ENCODE measurements around the gene EFHD2.
"Not testable (repeated sequence)": the region's sequence is repeated elsewhere in the genome, so short reads cannot be mapped to it uniquely, and the experiment has no call there.

The EFHD2 gene, protein sequence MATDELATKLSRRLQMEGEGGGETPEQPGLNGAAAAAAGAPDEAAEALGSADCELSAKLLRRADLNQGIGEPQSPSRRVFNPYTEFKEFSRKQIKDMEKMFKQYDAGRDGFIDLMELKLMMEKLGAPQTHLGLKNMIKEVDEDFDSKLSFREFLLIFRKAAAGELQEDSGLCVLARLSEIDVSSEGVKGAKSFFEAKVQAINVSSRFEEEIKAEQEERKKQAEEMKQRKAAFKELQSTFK

GRCh38 chr1:15409388-15410222, at the start of gene EFHD2:
Gene EFHD2, plus strand, starts transcription at chr1:15409888. Its CDS starts 84 bp downstream, at chr1:15409972.
- peak; percentile 76 to 78 for DNase-seq (ENCODE audit: low read depth in 2 of 2)

GRCh38 chr1:15360700-15361099, 49.0 kb upstream of the EFHD2 start:
- DNase-seq (ENCODE audit: low read depth in 2 of 2), result no peak

DNA sequence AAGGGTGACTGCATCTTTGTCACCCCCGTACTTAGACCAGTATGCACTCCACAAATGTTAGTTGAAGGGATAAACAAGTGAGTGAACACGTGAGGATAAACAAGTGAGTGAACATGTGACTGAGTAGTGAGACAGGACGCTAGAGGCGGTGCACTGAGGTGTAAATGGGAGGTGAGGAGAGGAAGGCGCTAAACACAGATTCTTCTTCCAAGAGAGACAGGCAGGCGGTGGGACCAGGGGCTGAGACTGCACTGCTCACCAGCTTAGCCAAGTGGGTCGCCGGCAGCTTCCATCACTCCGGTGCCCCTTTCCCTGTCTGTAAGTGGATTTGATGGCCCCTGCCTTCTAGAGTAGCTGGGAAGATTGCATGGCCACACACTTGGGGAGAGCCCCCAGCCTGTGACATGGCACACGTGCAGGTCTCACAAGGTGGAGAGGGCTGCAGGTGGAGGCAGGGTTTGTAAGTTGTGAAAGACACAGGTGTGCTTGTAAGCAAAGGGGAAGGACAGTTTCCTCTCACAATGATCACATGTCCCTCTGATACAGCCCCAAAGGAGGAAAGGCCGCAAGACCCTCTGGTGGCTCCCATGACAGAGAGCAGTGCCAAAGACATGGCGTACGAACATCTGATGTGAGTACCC, 47.5 kb upstream of the EFHD2 start:
- no peak for DNase-seq (ENCODE audit: low read depth in 2 of 2)

DNA sequence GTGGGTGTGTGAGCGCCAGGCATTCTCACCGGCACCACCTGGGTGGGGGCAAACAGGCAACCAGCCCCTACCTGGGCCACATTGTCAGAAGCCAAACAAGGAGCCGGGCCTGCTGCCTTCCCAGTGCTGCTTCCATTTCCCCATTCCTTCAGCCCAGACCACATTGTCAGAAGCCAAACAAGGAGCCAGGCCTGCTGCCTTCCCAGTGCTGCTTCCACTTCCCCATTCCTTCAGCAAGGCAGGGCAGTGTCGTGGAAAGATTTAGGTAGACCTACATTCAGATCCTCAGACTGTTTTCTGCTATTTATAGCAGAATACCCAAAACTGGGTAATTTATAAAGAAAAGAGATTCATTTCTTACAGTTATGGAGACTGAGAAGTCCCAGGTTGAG, 47.0 kb upstream of the EFHD2 start:
- no peak for DNase-seq (ENCODE audit: low read depth in 2 of 2)

DNA sequence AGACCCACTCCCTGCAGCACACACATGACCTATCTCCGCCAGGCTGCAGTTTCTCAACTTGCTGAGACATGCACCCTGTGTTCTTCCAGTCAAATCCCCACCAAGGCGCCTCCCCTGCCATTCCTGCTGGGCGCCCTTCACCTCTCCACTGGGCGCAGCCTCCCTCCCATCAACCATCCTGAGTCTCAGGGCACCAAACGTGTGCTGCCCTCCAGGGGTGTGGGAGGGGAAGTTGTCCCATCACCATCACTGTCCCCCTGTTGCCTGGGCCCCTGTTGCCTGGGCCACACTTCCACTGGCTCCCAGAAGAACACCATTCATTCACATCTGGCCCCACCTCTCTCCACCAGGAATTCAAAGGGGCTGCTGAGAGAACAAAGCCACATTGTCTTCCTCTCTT, 44.9 kb upstream of the EFHD2 start:
- DNase-seq (ENCODE audit: low read depth in 2 of 2), result no peak

GRCh38 chr1:15368888-15369287, 40.8 kb upstream of the EFHD2 start:
- DNase-seq (ENCODE audit: low read depth in 2 of 2), result no peak

DNA sequence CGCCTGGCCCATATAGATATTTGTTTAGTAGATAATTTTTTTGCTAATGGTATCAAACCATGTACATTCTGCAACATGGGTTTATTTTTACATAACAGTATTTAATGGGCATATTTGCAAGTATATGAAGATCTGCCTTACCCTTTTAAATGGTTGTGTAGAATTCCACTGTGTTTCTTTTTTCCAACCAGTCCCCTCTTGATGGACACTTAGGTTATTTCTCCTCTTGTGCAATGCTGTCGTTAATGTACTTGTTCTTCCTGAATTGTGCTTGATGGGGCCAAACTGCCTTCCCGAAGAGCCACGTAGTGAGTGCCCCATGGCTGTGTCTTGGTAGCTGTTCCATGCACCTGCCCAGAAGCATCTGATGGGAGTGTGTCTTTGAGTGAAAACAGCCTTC, 39.4 kb upstream of the EFHD2 start:
- no peak for DNase-seq (ENCODE audit: low read depth in 2 of 2)

DNA sequence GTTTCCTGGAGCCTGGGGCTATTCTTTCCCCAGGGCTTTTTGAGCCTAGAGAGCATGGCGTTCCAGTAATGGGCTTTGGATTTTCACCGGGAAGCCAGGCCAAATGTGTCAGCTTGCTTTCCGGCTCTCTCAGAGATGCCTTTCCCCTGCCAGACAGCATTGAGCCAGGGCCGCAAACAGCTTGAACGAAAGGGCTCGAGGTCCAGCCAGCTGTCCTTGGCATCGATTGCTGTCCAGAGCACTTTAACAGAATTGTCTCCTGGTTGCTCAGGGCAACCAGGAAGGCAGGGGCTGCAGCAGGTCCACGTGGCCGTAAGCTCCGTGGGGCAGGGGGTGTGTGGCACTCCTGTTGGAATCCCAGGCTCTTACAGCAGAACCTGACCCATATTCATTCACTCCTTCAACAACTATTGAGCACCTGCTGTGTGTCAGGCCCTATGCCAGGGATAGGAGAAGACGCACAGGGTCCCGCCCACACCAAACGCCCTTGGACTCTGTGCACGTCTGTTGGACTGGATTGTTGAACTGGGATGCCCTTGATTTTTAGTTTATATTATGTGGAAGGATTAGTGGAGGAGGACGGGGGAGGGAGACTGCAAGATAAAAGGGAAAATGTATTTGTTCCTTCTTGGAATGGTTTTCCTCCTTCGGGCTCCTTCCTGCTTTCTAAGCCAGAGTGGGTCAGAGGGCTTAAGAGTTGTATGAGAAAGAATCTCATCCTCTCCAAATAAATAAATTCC, 38.7 kb upstream of the EFHD2 start:
- no peak for DNase-seq (ENCODE audit: low read depth in 2 of 2)

DNA sequence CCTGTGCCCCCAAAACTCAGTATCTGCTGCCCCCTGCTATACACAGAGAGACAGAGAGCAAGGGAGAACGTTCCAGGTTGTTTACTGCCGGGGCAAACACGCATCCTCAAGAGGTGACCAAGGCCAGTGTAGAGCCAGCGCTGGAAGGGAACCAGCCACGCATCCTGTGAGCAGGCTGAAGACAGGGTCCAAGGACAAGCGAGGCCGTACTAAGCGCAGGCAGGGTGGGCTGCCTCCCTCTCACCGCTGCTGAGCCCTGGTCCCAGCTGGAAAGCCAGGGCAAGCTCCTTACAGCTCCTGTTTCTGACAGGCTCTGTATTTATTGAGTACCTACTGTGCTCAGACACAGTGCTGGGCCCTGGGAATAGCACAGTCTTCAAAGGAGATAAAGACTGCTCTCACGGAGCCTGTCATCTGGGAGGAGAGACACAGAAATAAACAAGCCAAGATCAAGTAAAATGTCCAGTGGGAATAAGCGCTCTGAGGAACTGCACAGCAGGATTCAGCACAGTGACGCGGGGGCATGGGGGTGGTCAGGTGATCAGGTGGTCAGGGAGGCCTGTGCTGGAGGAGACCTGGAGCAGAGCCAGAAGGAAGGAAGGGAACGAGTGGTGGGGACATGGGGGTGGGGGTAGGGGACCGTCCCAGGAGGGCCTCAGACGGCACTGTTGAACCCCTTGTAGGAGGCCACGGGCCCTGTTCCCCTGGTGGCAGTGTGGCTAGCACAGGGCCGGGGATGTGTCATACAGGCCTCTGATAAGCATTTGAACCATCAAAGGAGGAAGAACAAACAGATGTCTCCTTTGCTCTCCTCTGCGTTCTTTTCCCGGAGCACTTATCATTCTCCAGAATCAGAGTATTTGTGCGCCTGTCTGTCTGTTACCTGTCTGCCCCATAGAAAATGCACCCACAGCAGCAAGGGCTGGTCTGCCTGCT, 37.8 kb upstream of the EFHD2 start:
- no peak for DNase-seq (ENCODE audit: low read depth in 2 of 2)

DNA sequence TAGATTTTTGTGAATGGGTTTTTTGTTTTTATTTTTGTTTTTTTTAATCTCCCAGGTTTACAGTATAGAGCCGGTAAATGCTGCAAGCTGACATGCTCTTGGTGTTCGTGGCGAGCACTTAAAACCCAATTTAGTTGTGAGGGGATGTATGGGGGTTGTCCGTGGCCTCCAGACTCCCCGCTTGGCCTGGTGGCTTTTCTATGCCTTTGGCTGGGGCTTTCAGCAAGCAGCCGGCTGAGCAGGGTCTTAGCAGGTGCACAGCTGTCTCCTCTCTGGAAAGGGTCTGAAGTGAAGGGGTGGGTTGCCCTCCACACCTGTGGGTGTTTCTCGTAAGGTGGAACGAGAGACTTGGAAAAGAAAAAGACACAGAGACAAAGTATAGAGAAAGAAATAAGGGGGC, 31.0 kb upstream of the EFHD2 start:
- no peak for DNase-seq (ENCODE audit: low read depth in 2 of 2)

DNA sequence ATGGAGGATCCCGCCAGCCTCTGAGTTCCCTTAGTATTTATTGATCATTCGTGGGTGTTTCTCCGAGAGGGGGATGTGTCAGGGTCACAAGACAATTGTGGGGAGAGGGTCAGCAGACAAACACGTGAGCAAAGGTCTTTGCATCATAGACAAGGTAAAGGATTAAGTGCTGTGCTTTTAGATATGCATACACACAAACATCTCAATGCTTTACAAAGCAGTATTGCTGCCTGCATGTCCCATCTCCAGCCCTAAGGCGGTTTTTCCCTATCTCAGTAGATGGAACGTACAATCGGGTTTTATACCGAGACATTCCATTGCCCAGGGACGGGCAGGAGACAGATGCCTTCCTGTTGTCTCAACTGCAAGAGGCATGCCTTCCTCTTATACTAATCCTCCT, 30.5 kb upstream of the EFHD2 start:
- not testable (repeated sequence) for DNase-seq (ENCODE audit: low read depth in 2 of 2)

DNA sequence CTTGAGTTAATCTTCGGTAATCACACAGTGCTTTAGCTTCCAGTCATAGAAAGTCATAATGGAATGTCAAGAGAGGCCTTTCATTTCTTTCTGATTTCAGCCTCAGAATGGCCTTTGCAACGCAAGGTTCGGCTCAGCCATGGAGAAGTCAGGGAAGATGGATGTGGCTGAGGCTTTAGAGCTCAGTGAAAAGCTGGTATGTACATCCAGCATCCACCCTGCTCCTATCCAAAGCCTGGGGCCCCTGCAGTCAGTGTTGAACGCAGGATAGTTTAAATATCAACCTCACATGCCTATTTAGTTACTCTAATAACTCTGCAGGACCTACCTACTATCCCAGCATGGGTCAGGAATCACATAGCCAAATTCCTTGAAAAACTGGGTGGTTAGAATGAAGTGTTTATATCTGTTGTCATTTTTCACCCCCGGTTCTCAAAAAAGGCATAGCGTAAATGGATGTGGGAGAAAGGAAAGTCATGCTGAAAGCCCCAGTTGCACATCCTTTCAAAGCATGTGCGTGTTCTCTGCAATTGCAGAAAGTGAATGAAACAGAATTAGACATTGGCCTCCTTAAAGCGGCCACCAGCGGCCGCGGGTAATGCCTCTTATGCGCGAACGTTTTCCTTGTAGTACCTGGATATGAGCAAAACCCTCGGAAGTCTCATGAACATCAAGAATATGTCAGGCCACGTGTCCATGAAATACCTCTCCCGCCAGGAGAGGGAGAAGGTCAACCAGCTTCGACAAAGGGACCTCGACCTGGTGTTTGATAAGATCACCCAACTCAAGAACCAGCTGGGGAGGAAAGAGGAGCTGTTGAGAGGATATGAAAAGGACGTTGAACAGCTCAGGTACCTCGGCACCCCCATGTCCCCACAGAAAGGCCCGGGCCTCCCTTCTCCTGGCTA, 28.8 kb upstream of the EFHD2 start:
- no peak for DNase-seq (ENCODE audit: low read depth in 2 of 2)

DNA sequence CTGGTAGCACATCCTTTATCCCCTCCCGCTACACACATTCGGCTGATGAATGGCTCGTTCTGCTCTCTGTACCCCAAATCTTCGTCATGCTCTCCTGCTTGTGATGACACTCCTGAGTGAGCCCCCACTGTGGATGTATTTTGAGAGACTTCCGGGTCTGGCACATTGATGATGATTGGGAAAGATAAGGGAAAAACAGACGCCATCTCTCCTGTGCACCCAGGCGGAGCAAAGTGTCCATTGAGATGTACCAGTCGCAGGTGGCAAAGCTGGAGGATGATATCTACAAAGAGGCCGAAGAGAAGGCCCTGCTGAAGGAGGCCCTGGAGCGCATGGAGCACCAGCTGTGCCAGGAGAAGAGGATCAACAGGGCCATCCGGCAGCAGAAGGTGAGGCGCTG, 27.9 kb upstream of the EFHD2 start:
- no peak for DNase-seq (ENCODE audit: low read depth in 2 of 2)

DNA sequence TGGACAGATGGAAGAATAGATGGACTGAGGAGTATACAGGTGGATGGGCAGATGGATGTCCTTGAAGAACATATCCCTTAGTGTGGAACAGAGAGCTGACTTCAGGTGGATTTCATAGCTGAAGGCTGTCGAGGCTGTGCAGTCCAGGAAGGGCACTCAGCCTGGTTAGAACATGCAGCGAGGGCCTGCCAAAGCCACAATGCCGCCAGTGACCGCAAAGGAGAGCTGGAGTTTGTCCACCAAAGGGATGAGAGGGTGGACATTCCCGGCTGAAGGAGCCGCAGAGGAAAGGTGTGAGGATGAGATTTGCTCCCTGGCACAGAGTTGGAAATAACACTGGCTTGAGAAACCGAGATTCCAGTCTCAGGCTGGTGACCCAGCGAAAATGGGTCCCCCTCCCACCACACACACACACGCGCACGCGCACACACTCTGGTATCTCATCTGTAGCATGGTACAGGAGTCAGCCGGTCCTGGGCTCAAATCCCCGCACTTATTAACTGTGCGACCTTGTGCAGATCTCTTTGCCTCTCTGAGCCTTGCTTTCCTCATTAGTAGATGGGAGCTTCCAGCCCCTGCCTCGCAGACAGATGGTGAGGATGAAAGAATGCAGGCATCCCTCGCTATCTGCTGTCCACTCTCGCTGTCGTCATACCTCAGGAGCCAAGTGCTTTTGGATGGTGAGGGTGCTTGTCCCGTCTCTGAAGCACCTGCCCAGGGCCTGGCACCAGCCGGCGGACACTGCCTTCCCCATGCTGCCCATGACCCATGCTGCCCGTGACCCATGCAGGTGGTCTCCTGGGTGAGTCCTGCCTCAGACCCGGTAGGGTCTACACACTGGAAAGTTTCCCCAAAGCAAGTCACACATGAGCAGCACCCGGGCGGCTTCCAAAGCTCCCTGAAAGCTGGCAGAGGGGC, 26.8 kb upstream of the EFHD2 start:
- no peak for DNase-seq (ENCODE audit: low read depth in 2 of 2)

- no peak for DNase-seq (ENCODE audit: low read depth in 2 of 2)
Measured at GRCh38 chr1:15383810-15384209, 25.9 kb upstream of the EFHD2 start.

DNA sequence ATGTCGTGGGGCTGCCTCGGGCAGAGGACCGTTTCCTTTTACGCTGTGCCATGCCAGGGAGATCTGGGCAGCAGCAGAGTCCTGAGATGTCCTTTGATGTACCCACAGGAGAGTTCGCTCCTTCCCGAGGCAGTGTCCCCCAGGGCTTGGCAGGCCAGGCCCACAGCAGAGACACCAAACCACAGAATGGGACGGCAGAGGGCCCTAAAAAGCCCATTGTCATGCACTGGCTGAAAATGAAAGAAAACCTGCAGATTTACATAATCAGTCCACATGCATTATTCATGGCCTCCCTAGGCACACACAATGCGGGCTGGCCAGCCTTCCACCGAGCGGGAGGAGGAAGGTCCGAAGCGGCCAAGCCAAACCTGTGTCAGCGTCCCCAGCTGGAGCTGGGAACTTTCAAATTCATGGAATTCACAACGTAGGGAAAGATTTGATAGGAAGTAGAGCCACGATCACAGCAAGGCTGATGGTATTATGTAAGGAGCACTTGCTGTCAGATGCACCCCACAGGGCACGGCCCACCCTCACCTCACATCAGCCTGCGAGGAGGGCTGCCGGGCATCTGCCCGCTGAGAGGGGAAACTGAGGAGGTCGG, 25.3 kb upstream of the EFHD2 start:
- no peak for DNase-seq (ENCODE audit: low read depth in 2 of 2)

DNA sequence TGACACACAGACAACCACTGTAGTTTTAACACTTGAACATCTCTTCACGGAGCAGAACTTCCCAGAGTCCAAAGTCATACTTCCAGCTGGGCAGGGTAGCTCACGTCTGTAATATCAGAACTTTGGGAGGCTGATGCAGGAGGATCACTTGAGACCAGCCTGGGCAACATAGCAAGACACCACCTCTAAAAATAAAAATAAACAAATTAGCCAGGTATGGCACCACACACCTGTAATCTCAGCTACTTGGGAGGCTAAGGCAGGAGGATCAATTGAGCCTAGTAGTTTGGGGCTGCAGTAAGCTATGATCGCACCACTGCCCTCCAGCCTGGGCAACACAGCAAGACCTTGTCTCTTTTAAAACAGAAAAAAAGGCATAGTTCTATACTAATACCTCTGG, 24.3 kb upstream of the EFHD2 start:
- no peak for DNase-seq (ENCODE audit: low read depth in 2 of 2)

DNA sequence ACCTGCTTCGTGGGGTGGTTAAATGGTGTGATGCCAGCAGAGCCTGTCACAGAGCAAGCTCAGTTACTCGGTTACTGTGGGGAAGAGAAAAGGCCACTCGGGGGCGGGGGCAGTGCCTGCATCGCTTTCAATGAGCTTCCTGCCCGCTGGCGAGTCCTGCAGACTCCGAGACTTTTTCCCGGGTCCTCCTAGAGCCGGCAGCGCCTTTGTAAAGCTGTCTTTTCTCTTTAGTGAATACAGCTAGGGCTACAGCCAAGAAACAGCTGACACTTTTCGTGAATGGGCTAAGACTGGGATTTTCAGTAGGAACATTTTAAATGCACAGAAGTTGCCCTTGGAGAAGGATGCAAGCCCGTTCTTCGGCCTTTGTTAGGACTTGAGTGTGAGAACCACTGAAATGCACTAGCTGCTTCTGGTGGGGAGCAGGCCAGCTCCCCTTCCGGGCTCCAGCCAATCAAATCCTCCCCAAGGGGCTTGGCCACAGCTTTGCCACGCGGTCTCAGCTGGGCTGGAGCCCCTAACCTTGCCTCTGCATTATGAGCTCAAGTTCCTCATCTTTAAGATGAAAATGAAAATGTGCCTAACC, 23.4 kb upstream of the EFHD2 start:
- no peak for DNase-seq (ENCODE audit: low read depth in 2 of 2)

All from stimulated activated CD8-positive, alpha-beta memory T cell treated with anti-CD3 and anti-CD28 coated beads, Interleukin-15, amount 100 ng/mL, for 48 hours (primary cell).